IMR-90 (cell line): ENCODE results near the gene RERE. TPM values are rescaled to one million over a fixed set of nuclear protein-coding genes. Genes with fewer than 3 reads are reported as not detected.

Experiments
- ATAC-seq: fragments of 200-7000 bp; cut with Tn5 transposase; 2 replicates; pipeline ENCODE4 v1.9.1; 2020; ENCODE audit warnings: low read depth, mild to moderate bottlenecking, moderate library complexity
- BruUV-seq: library from RNA; stranded (reverse); fragments of 400-500 nt; replicated peaks from 2 replicates; lab custom pipeline; 2021; lab: Mats Ljungman, UMichigan
- CTCF ChIA-PET: fragments of 300-600 bp; formaldehyde crosslinking; extraction: SDS; loops from one replicate; lab custom pipeline; 2021; ENCODE audit warnings: antibody characterized with exemption; lab: Yijun Ruan, JAX
- POLR2A ChIA-PET: fragments of 300-600 bp; sonication (Branson Sonifier 250); formaldehyde crosslinking; loops from one replicate; lab custom pipeline; 2022; ENCODE audit warnings: antibody characterized with exemption; ENCODE audit not compliant: unreplicated experiment; lab: Charles Lee
- DNase-seq: peaks from one replicate; pipeline ENCODE4 v3.0.0; 2013
- H2AFZ ChIP-seq: replicated peaks from 2 replicates; pipeline ENCODE3; 2013; ENCODE audit warnings: low read length, mild to moderate bottlenecking; ENCODE audit not compliant: poor library complexity
- H2AK5ac ChIP-seq: 2 replicates; pipeline ENCODE4 v1.6.1; 2013; ENCODE audit warnings: low read depth, low read length, inconsistent platforms
- H2AK9ac ChIP-seq: replicated peaks from 2 replicates; pipeline ENCODE3; 2013; ENCODE audit warnings: mild to moderate bottlenecking, low read depth, low read length, moderate library complexity; ENCODE audit not compliant: poor library complexity
- H2BK120ac ChIP-seq: 2 replicates; pipeline ENCODE4 v1.6.1; 2013; ENCODE audit warnings: low read depth, low read length, inconsistent platforms
- H2BK15ac ChIP-seq: 3 replicates; pipeline ENCODE4 v1.6.1; 2013; ENCODE audit warnings: low read depth, low read length, inconsistent platforms
- H2BK20ac ChIP-seq: 2 replicates; pipeline ENCODE4 v1.6.1; 2013; ENCODE audit warnings: low read depth, mild to moderate bottlenecking, inconsistent platforms, low read length, moderate library complexity
- H2BK5ac ChIP-seq: 2 replicates; pipeline ENCODE4 v1.6.1; 2013; ENCODE audit warnings: mild to moderate bottlenecking, low read depth, low read length, inconsistent platforms; ENCODE audit not compliant: poor library complexity, severe bottlenecking
- H3K14ac ChIP-seq: replicated peaks from 2 replicates; pipeline ENCODE4 v1.6.1; 2013; ENCODE audit warnings: low read depth, low read length, inconsistent platforms
- H3K18ac ChIP-seq: 2 replicates; pipeline ENCODE4 v1.6.1; 2013; ENCODE audit warnings: low read depth, low read length, control low read depth
- H3K23ac ChIP-seq: 2 replicates; pipeline ENCODE4 v1.6.1; 2013; ENCODE audit warnings: low read depth, low read length, inconsistent platforms
- H3K27ac ChIP-seq: 2 replicates; pipeline ENCODE4 v1.5.1; 2013; ENCODE audit warnings: mild to moderate bottlenecking, control low read depth, low read length; ENCODE audit not compliant: insufficient read depth
- H3K27me3 ChIP-seq: 2 replicates; pipeline ENCODE4 v1.6.1; 2013; ENCODE audit warnings: low read length; ENCODE audit not compliant: control insufficient read depth, insufficient read depth
- H3K36me3 ChIP-seq: 2 replicates; pipeline ENCODE4 v1.6.1; 2013; ENCODE audit warnings: low read length, mixed read lengths; ENCODE audit not compliant: control insufficient read depth, insufficient read depth
- H3K4ac ChIP-seq: 2 replicates; pipeline ENCODE4 v1.6.1; 2013; ENCODE audit warnings: low read depth, low read length, inconsistent platforms
- H3K4me1 ChIP-seq: 2 replicates; pipeline ENCODE4 v1.6.1; 2013; ENCODE audit warnings: low read length, mixed read lengths; ENCODE audit not compliant: control insufficient read depth, insufficient read depth
- H3K4me2 ChIP-seq: 2 replicates; pipeline ENCODE4 v1.6.1; 2013; ENCODE audit warnings: low read depth, mild to moderate bottlenecking, control low read depth, low read length, moderate library complexity
- H3K4me3 ChIP-seq: 2 replicates; pipeline ENCODE4 v1.5.1; 2013; ENCODE audit warnings: low read depth, mild to moderate bottlenecking, control low read depth, low read length, moderate library complexity; ENCODE audit not compliant: insufficient read depth
- H3K56ac ChIP-seq: 2 replicates; pipeline ENCODE4 v1.6.1; 2013; ENCODE audit warnings: low read length, inconsistent platforms; ENCODE audit not compliant: insufficient read depth; ENCODE audit errors: extremely low read depth
- H3K79me1 ChIP-seq, 2 experiments: 2 replicates each; pipeline ENCODE4 v1.6.1; 2013; ENCODE audit warnings: low read length in 2 of 2, inconsistent platforms in 1 of 2, low read depth in 1 of 2
- H3K9ac ChIP-seq: 2 replicates; pipeline ENCODE4 v1.6.1; 2013; ENCODE audit warnings: low read depth, low read length, control low read depth
- H3K9me1 ChIP-seq: 2 replicates; pipeline ENCODE4 v1.6.1; 2013; ENCODE audit warnings: low read length, inconsistent platforms; ENCODE audit not compliant: insufficient read depth
- H3K9me3 ChIP-seq: 2 replicates; pipeline ENCODE4 v1.6.1; 2013; ENCODE audit warnings: low read length; ENCODE audit not compliant: control insufficient read depth, insufficient read depth
- H4K20me1 ChIP-seq: 2 replicates; pipeline ENCODE4 v1.6.1; 2013; ENCODE audit warnings: low read length, inconsistent platforms; ENCODE audit not compliant: insufficient read depth
- H4K5ac ChIP-seq: 2 replicates; pipeline ENCODE4 v1.6.1; 2013; ENCODE audit warnings: mild to moderate bottlenecking, low read depth, low read length, control low read depth
- H4K8ac ChIP-seq, 2 experiments: 2 replicates each; pipeline ENCODE4 v1.6.1; 2013; ENCODE audit warnings: low read depth in 2 of 2, low read length in 2 of 2, control low read depth in 1 of 2, inconsistent platforms in 1 of 2
- H4K91ac ChIP-seq: 2 replicates; pipeline ENCODE4 v1.6.1; 2013; ENCODE audit warnings: low read depth, low read length, inconsistent platforms; ENCODE audit not compliant: insufficient read depth
- CTCF ChIP-seq: conservative IDR thresholded peaks from 2 replicates; pipeline ENCODE4 v1.5.1; 2012; ENCODE audit warnings: mild to moderate bottlenecking, low read depth, low read length, improper control_type of control experiment
- MAZ ChIP-seq: IDR thresholded peaks from 2 replicates; pipeline ENCODE4 v1.6.1; 2012; ENCODE audit warnings: low read depth, mild to moderate bottlenecking, low read length, improper control_type of control experiment, moderate library complexity, borderline replicate concordance
- RCOR1 ChIP-seq: IDR thresholded peaks from 2 replicates; pipeline ENCODE4 v1.6.1; 2012; ENCODE audit warnings: mild to moderate bottlenecking, low read length, improper control_type of control experiment; ENCODE audit not compliant: insufficient replicate concordance
- WGBS, 2 experiments: methylation state at CpG; one replicate each; pipeline versions ENCODE4 v1.1.5 to v1.1.7; 2013; ENCODE audit warnings: missing lambda C conversion rate in 2 of 2; ENCODE audit not compliant: insufficient read length in 1 of 2; ENCODE audit errors: extremely low coverage in 2 of 2; 5-methylcytosine and 5-hydroxymethylcytosine counted together
- dilution Hi-C: fragments of 300-500 bp; cut with HindIII; formaldehyde crosslinking; loops from one replicate; pipeline ENCODE4 v1.14.3; 2018; ENCODE audit warnings: low sequenced_read_pairs; ENCODE audit not compliant: unreplicated experiment
- in situ Hi-C: fragments of 300-500 bp; cut with MboI; formaldehyde crosslinking; loops from 3 replicates; pipeline ENCODE4 v1.14.3; 2019; ENCODE audit warnings: low sequenced_read_pairs, inconsistent platforms, mixed read lengths
- intact Hi-C: fragments of 100-400 bp; cut with micrococcal nuclease; formaldehyde crosslinking; loops from 2 replicates; pipeline ENCODE4 v1.10.0; 2022
- polyA plus RNA-seq, 3 experiments: library from polyadenylated mRNA; depleted of rRNA; stranded (reverse); fragments of >200 nt; gene quantifications; 2 replicates each; pipeline ENCODE4 v1.2.3, GENCODE V29; 2012; ENCODE audit warnings: low replicate concordance in 1 of 3
- total RNA-seq: library from RNA; depleted of rRNA; stranded (reverse); fragments of >200 nt; gene quantifications from 2 replicates; pipeline ENCODE4 v1.2.3, GENCODE V29; 2012

Gene RERE
- total and polyA plus RNA-seq, 2 of the 4 experiments (the other 2 are of a cell fraction), result 11.5 to 25.1 TPM

GRCh38 chr1:8370905-8371315 lies 446.5 kb downstream of the RERE start:
- no peak overlapping the region for H4K91ac ChIP-seq
- no peak overlapping the region for H2AFZ ChIP-seq
- H3K18ac ChIP-seq, result no peak overlapping the region
- no peak overlapping the region for H4K5ac ChIP-seq
- dilution Hi-C loops, result no loop called here
- H3K27me3 ChIP-seq, result no peaks in the 10 kb centered on the region
- no peak overlapping the region for H3K27ac ChIP-seq
- TF ChIP-seq MAZ (no peak), RCOR1 (no peak), CTCF (no peak)
- peak overlapping the region; percentile 25; the same call in 1 of the 2 replicates for H2AK5ac ChIP-seq
- H3K4me2 ChIP-seq, result peak overlapping the region; percentile 10; the same call in 1 of the 2 replicates
- no peak overlapping the region for H2BK20ac ChIP-seq
- ChIA-PET POLR2A (interaction anchor here (0.6 kb wide), 1 partner anchor 312 kb away, joined by 3 read pairs; no protein-coding TSS in a partner anchor), CTCF (interaction anchor here (0.8 kb wide), 1 partner anchor 9 kb away, joined by 3 read pairs; no protein-coding TSS in a partner anchor)
- 0 out of 4 replicates have a peak overlapping the region, but pooled peaks of 1 of the 2 experiments have one; percentile 8 for H4K8ac ChIP-seq
- H3K9ac ChIP-seq, result peak overlapping the region; percentile 18; the same call in 1 of the 2 replicates
- H2BK120ac ChIP-seq, result 0 out of 2 replicates have a peak overlapping the region, but pooled peaks have one; percentile 6
- ATAC-seq, result no peak
- H4K20me1 ChIP-seq, result peaks cover 70% of the 10 kb centered on the region
- no CpG with 5 or more reads among the region's 5 CpGs for WGBS, 2 experiments
- no peak overlapping the region for H2BK15ac ChIP-seq
- peak; percentile 35 for DNase-seq
- H2AK9ac ChIP-seq, result no peak overlapping the region
- in situ Hi-C loops, result no loop called here
- H3K23ac ChIP-seq, result peak overlapping the region; percentile 13
- H3K79me1 ChIP-seq, result peaks cover 57 to 89% of the 10 kb centered on the region in 2 experiments
- H3K14ac ChIP-seq, result peak overlapping the region; percentile 0; the same call in 1 of the 2 replicates
- peak overlapping the region; percentile 9 for H2BK5ac ChIP-seq
- no peaks in the 10 kb centered on the region for H3K9me3 ChIP-seq
- intact Hi-C loops, result loop anchor here (10.0 kb wide), 1 partner anchor 294 kb away; no protein-coding TSS in a partner anchor
- BruUV-seq, result no TSS peak
- H3K36me3 ChIP-seq, result peaks cover 52% of the 10 kb centered on the region
- peaks cover 42% of the 10 kb centered on the region for H3K9me1 ChIP-seq
- H3K56ac ChIP-seq, result no peak overlapping the region
- 0 out of 2 replicates have a peak overlapping the region, but pooled peaks have one; percentile 1 for H3K4ac ChIP-seq
- no peak overlapping the region for H3K4me3 ChIP-seq
- H3K4me1 ChIP-seq, result peaks cover 50% of the 10 kb centered on the region
